CD4-positive, CD25-positive, alpha-beta regulatory T cell (primary cell): ENCODE data around the gene PDE6H. TPM values are rescaled to one million over a fixed set of nuclear protein-coding genes. Genes with fewer than 3 reads are reported as not detected.

Experiments used
- ATAC-seq, 2 donors: fragments of 150-1000 bp; cut with Tn5 transposase; one replicate each; pipeline ENCODE4 v1.10.0; 2021; ENCODE audit warnings: low read depth in 2 of 2, moderate number of reproducible peaks in 2 of 2, moderate library complexity in 1 of 2
- DNase-seq, 3 donors: peaks; one replicate each; pipeline versions ENCODE4 v3.0.0 to v3.0.0-alpha.2; 2012 to 2022; ENCODE audit warnings: mixed read lengths in 1 of 3
- H3K27ac ChIP-seq: one replicate; pipeline ENCODE4 v1.7.0; 2013; ENCODE audit warnings: mild to moderate bottlenecking, low read length; ENCODE audit not compliant: insufficient read depth, poor library complexity, severe bottlenecking
- H3K27me3 ChIP-seq: one replicate; pipeline ENCODE4 v1.7.0; 2013; ENCODE audit warnings: low read length; ENCODE audit not compliant: control insufficient read depth, insufficient read depth
- H3K36me3 ChIP-seq: one replicate; pipeline ENCODE4 v1.7.0; 2013; ENCODE audit warnings: mild to moderate bottlenecking, low read length, moderate library complexity; ENCODE audit not compliant: control insufficient read depth, insufficient read depth
- H3K4me1 ChIP-seq: 2 replicates; pipeline ENCODE4 v1.7.0; 2013; ENCODE audit warnings: mild to moderate bottlenecking, low read length; ENCODE audit not compliant: insufficient read depth, control insufficient read depth, poor library complexity, severe bottlenecking
- H3K4me3 ChIP-seq: one replicate; pipeline ENCODE4 v1.7.0; 2013; ENCODE audit warnings: low read depth, mild to moderate bottlenecking, low read length, moderate library complexity
- H3K9me3 ChIP-seq, 2 experiments: 1 replicate in 1 of 2; 2 replicates in 1 of 2; pipeline ENCODE4 v1.7.0; 2013; ENCODE audit warnings: low read length in 2 of 2, mild to moderate bottlenecking in 1 of 2, moderate library complexity in 1 of 2; ENCODE audit not compliant: control insufficient read depth in 2 of 2
- H3K27ac Mint-ChIP-seq, 3 donors: one replicate each; pipeline ENCODE4 v1.8.0; 2020 to 2022; ENCODE audit warnings: mild to moderate bottlenecking in 3 of 3, mixed read lengths in 3 of 3, moderate library complexity in 2 of 3
- H3K27me3 Mint-ChIP-seq: one replicate; pipeline ENCODE4 v1.8.0; 2022; ENCODE audit warnings: mild to moderate bottlenecking, mixed read lengths
- H3K36me3 Mint-ChIP-seq: one replicate; pipeline ENCODE4 v1.8.0; 2020; ENCODE audit warnings: mixed read lengths
- H3K4me1 Mint-ChIP-seq, 4 donors: one replicate each; pipeline ENCODE4 v1.8.0; 2020 to 2022; ENCODE audit warnings: mixed read lengths in 4 of 4, mild to moderate bottlenecking in 1 of 4
- H3K4me3 Mint-ChIP-seq, 4 donors: one replicate each; pipeline ENCODE4 v1.8.0; 2020 to 2022; ENCODE audit warnings: mild to moderate bottlenecking in 4 of 4, mixed read lengths in 4 of 4, moderate library complexity in 3 of 4
- H3K9me3 Mint-ChIP-seq, 7 donors: one replicate each; pipeline ENCODE4 v1.8.0; 2020 to 2022; ENCODE audit warnings: mixed read lengths in 7 of 7, mild to moderate bottlenecking in 3 of 7, moderate library complexity in 2 of 7
- polyA plus RNA-seq, 4 donors: library from polyadenylated mRNA; unstranded; fragments of 300-500 nt; fragmentation: Illumina TruSeq; gene quantifications; one replicate each; pipeline ENCODE4 v1.2.3, GENCODE V29; 2021
- total RNA-seq: library from RNA; stranded (reverse); gene quantifications from one replicate; pipeline ENCODE4 v1.2.3, GENCODE V29; 2022

Gene PDE6H
- total and polyA plus RNA-seq, 5 donors from 2014 or later: not detected

DNA sequence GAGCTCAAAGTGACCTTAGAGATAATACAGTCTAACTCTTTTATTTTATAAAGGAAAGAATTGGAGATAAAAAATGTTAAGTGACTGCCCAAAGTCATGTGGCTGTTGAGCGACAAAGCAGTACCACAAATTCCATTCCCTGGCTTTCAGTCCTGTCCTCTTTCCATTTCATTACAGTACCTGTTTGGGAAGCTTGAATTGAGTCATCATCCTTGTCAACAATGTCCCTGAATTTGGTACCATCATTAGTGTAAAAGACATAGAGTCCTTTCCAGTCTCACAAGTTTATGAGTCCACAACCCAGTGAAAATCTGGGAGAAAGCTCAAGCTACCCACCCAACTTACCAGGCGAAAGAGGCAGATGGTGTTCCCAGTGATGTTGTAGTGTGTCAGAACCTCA lies 38.3 kb upstream of the PDE6H start:
- no peak overlapping the region for H3K4me3 ChIP-seq
- DNase-seq (no peak), ATAC-seq (no peak)
- H3K36me3 ChIP-seq: peaks cover 75% of the 10 kb centered on the region
- peaks cover 16 to 47% (median 38%) of the 10 kb centered on the region in 4 donors for H3K4me1 Mint-ChIP-seq
- H3K9me3 Mint-ChIP-seq: peaks cover 0 to 2% (median 0%) of the 10 kb centered on the region in 7 donors
- no peak overlapping the region for H3K4me3 Mint-ChIP-seq
- peak overlapping the region in 1 of 3 donors; percentile 11 for H3K27ac Mint-ChIP-seq
- H3K27me3 Mint-ChIP-seq: no peaks in the 10 kb centered on the region
- no peak overlapping the region for H3K27ac ChIP-seq
- no peaks in the 10 kb centered on the region for H3K9me3 ChIP-seq
- no peaks in the 10 kb centered on the region for H3K27me3 ChIP-seq
- peaks cover 65% of the 10 kb centered on the region for H3K36me3 Mint-ChIP-seq
- H3K4me1 ChIP-seq: peaks cover 25% of the 10 kb centered on the region

GRCh38 chr12:14935031-14935430 lies 37.8 kb upstream of the PDE6H start:
- peaks cover 30% of the 10 kb centered on the region for H3K4me1 ChIP-seq
- no peak overlapping the region for H3K4me3 ChIP-seq
- H3K4me3 Mint-ChIP-seq: no peak overlapping the region
- H3K27me3 Mint-ChIP-seq: no peaks in the 10 kb centered on the region
- no peaks in the 10 kb centered on the region for H3K9me3 ChIP-seq
- H3K4me1 Mint-ChIP-seq: peaks cover 21 to 52% (median 43%) of the 10 kb centered on the region in 4 donors
- H3K27ac Mint-ChIP-seq: peak overlapping the region in 2 of 3 donors; percentile 33 to 93
- H3K27ac ChIP-seq: no peak overlapping the region
- H3K9me3 Mint-ChIP-seq: peaks cover 0 to 2% (median 0%) of the 10 kb centered on the region in 7 donors
- DNase-seq (no peak), ATAC-seq (no peak)
- no peaks in the 10 kb centered on the region for H3K27me3 ChIP-seq
- peaks cover 74% of the 10 kb centered on the region for H3K36me3 ChIP-seq
- peaks cover 66% of the 10 kb centered on the region for H3K36me3 Mint-ChIP-seq

GRCh38 chr12:14936224-14936861 lies 36.5 kb upstream of the PDE6H start:
- ATAC-seq: peak in 1 of 2 donors; percentile 40
- Histone ChIP-seq H3K9me3 (no peaks in the 10 kb centered on the region), H3K4me1 (peaks cover 30% of the 10 kb centered on the region), H3K27me3 (no peaks in the 10 kb centered on the region), H3K27ac (no peak overlapping the region), H3K36me3 (peaks cover 72% of the 10 kb centered on the region), H3K4me3 (no peak overlapping the region)
- peaks cover 70% of the 10 kb centered on the region for H3K36me3 Mint-ChIP-seq
- H3K9me3 Mint-ChIP-seq: peaks cover 0 to 2% (median 0%) of the 10 kb centered on the region in 7 donors
- peak overlapping the region; percentile 47 to 93 (median 78) for H3K27ac Mint-ChIP-seq
- H3K4me1 Mint-ChIP-seq: peaks cover 13 to 61% (median 51%) of the 10 kb centered on the region in 4 donors
- H3K27me3 Mint-ChIP-seq: no peaks in the 10 kb centered on the region
- peak in 1 of 3 donors; percentile 40 for DNase-seq
- peak overlapping the region in 1 of 4 donors; percentile 10 for H3K4me3 Mint-ChIP-seq

- H3K4me1 ChIP-seq: peaks cover 30% of the 10 kb centered on the region
- Mint-ChIP-seq H3K27me3 (no peaks in the 10 kb centered on the region), H3K4me3 (peak overlapping the region in 2 of 4 donors; percentile 11 to 18), H3K36me3 (peaks cover 69% of the 10 kb centered on the region), H3K27ac (peak overlapping the region; percentile 87 to 93 (median 91)), H3K9me3 (peaks cover 0 to 2% (median 0%) of the 10 kb centered on the region in 7 donors), H3K4me1 (peaks cover 13 to 63% (median 53%) of the 10 kb centered on the region in 4 donors)
- ATAC-seq (no peak), DNase-seq (no peak)
- H3K4me3 ChIP-seq: no peak overlapping the region
- no peaks in the 10 kb centered on the region for H3K9me3 ChIP-seq
- H3K27me3 ChIP-seq: no peaks in the 10 kb centered on the region
- H3K27ac ChIP-seq: peak overlapping the region; percentile 50
- H3K36me3 ChIP-seq: peaks cover 71% of the 10 kb centered on the region
Measured at GRCh38 chr12:14937014-14937413, 35.8 kb upstream of the PDE6H start.

DNA sequence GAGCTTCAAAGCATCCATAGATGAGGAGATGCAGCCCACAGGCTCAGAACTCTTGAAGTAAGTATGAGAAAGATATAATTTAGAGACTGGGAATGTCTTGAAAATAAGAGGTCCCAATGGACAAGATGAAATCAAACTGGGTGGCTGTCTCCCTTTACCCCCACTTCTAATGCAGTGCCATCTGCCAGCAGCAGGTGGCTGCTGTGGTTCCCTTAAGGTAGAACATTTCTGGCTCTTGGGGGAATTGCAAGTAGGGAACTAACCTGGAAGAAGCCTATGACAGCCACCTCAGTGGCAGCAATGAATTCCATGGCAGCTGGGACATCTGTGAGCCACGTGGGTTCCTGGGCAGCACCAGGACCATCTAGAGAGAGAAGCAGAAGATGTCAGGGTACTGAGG lies 35.2 kb upstream of the PDE6H start:
- peaks cover 0 to 2% (median 0%) of the 10 kb centered on the region in 7 donors for H3K9me3 Mint-ChIP-seq
- DNase-seq (peak in 1 of 3 donors; percentile 42), ATAC-seq (peak in 1 of 2 donors; percentile 37)
- Histone ChIP-seq H3K27me3 (no peaks in the 10 kb centered on the region), H3K27ac (peak overlapping the region; percentile 50), H3K4me1 (peaks cover 30% of the 10 kb centered on the region), H3K9me3 (no peaks in the 10 kb centered on the region), H3K36me3 (peaks cover 71% of the 10 kb centered on the region), H3K4me3 (no peak overlapping the region)
- H3K4me3 Mint-ChIP-seq: peak overlapping the region in 2 of 4 donors; percentile 27 to 52
- peaks cover 13 to 64% (median 54%) of the 10 kb centered on the region in 4 donors for H3K4me1 Mint-ChIP-seq
- no peaks in the 10 kb centered on the region for H3K27me3 Mint-ChIP-seq
- peaks cover 68% of the 10 kb centered on the region for H3K36me3 Mint-ChIP-seq
- H3K27ac Mint-ChIP-seq: peak overlapping the region; percentile 87 to 93 (median 91)

DNA sequence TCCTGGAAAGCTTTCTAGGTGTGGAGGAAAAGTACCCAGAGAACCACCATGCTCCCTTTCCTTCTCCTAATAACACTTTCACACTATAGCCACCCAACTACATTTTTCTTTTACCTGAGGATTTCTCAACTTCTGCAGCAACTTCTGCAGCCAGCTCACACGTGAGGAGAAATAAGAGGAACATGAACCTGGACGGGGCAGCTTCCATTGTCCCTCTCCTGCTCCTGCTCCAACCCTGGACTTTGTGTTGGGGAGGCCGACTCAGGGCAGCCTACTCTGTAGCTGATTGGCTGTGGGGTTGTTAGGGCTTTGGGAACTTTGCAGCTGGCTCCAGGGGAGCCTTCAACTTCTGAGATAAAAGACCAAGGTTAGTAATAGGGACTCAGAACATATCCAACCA lies 34.5 kb upstream of the PDE6H start, which contains the start of gene ERP27:
Gene ERP27, minus strand, starts transcription at position 237 of the 400 bp plus-strand sequence. Its CDS starts 29 bp downstream, at position 208.
- Histone ChIP-seq H3K27ac (peak within 1 kb of the TSS; percentile 50), H3K4me3 (peak within 1 kb of the TSS; percentile 9), H3K9me3 (no peaks in the 10 kb centered on the region), H3K36me3 (peaks cover 70% of the 10 kb centered on the region), H3K27me3 (no peaks in the 10 kb centered on the region), H3K4me1 (peaks cover 30% of the 10 kb centered on the region)
- ATAC-seq (no peak), DNase-seq (no peak)
- Mint-ChIP-seq H3K27me3 (no peaks in the 10 kb centered on the region), H3K4me1 (peaks cover 15 to 61% (median 50%) of the 10 kb centered on the region in 4 donors), H3K27ac (peak within 1 kb of the TSS; percentile 87 to 93 (median 91)), H3K36me3 (peaks cover 64% of the 10 kb centered on the region), H3K9me3 (peaks cover 0 to 2% (median 0%) of the 10 kb centered on the region in 7 donors), H3K4me3 (peak within 1 kb of the TSS; percentile 18 to 75 (median 40))

GRCh38 chr12:14941369-14941768 lies 31.5 kb upstream of the PDE6H start:
- Mint-ChIP-seq H3K9me3 (peaks cover 0 to 2% (median 0%) of the 10 kb centered on the region in 7 donors), H3K4me3 (peak overlapping the region in 1 of 4 donors; percentile 9), H3K4me1 (peaks cover 31 to 80% (median 62%) of the 10 kb centered on the region in 4 donors), H3K27ac (peak overlapping the region in 2 of 3 donors; percentile 4 to 11), H3K36me3 (peaks cover 69% of the 10 kb centered on the region), H3K27me3 (no peaks in the 10 kb centered on the region)
- peaks cover 71% of the 10 kb centered on the region for H3K36me3 ChIP-seq
- peaks cover 47% of the 10 kb centered on the region for H3K4me1 ChIP-seq
- H3K9me3 ChIP-seq: no peaks in the 10 kb centered on the region
- no peak for DNase-seq
- H3K27me3 ChIP-seq: no peaks in the 10 kb centered on the region
- H3K4me3 ChIP-seq: no peak overlapping the region
- no peak for ATAC-seq
- peak overlapping the region; percentile 49 for H3K27ac ChIP-seq
